HG02884 (cell line): Measurements from ENCODE around the gene TH.

Experiments used
- ATAC-seq: cut with Tn5 transposase; IDR thresholded peaks from one replicate; pipeline ENCODE4 v1.9.1; 2021; ENCODE audit warnings: mild to moderate bottlenecking, moderate library complexity; ENCODE audit not compliant: unreplicated experiment

TH gene

GRCh38 chr11:2115308-2115707 is 56.3 kb downstream of the TH start:
- no peak for ATAC-seq

DNA sequence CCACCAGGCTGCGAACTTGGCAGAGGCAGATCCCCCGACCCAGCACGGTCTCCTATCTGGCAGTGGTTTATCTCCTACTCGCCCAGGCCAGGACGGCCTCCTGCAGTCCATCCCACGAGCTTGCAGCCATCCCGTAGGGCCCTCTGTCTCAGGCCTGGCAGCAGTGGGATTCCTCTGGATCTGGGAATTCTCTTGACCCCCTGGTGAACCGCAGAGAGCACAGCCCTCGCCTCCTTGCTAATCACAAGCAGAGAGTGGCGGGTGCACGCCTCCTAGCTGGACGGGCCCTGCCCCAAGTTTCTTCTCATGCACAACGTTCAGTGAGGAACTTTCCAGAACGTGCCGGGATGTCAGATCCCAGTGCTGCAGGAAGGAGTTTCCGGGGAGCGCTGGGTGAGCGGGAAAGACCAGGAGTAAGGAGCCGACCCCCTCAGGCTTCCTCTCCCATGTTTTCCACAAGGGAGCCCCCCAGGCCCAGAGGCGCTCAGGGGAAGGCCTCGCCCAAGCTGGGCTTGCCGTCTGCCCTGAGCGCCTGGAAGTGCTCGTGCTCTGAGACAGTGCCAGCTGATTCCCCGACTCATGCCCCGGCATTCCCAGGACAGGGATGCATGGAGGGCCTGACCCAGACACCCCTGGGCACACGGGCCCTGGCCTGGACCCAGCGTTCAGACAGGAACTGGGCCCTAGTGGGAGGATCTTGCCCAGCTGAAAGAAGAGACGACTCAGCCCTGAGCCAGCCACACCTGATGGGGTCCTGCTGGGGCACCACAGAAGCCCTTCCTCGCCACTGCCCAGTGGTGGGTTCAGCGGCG is 57.0 kb downstream of the TH start:
- no peak for ATAC-seq
